Measurements from ENCODE around the gene ITPRIP. TPM values are rescaled to one million over a fixed set of nuclear protein-coding genes. Genes with fewer than 3 reads are reported as not detected.

ITPRIP gene
- total and polyA plus RNA-seq, 2 of the 8 experiments (the other 6 are each of a cell fraction or from before 2014, with no cell fraction given) = 15.3 to 16.9 TPM

DNA sequence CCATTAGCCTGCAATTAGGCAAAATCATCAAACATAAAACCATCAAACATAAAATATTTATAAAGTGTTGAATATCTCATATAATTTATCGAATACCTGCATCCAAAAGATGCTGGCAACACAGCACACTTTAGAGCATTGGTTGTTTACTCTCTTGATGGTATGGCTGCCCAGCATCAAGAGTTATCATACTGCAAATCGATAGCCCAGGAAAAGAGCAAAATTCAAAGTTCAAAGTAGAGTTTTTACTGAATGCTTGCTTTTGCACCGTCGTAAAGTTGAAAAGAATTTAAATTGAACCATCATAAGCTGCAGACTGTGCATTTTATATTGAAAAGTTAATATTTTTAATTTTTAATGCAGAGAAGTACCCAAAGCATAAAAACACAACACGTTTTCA is 73.5 kb downstream of the ITPRIP start:
- FAIRE-seq (no peak), DNase-seq (ENCODE audit: low read depth in 1 of 2, low spot score in 2 of 2) (no peak)
- Histone ChIP-seq H3K27me3 (replicated peaks in 1 of 4; ENCODE audit: control insufficient read depth in 3 of 4, extremely low read depth in 1 of 4, insufficient read depth in 3 of 4, low read length in 3 of 4) (no peaks in the 10 kb centered on the region), H3K4me2 (ENCODE audit: insufficient read depth in 1 of 2, low read depth in 2 of 2, low read length in 2 of 2) (no peak overlapping the region), H3K4ac (replicated peaks; ENCODE audit: insufficient read length, low read depth, low read length) (no peak overlapping the region), H3K4me3 (ENCODE audit: extremely low read depth in 1 of 4, insufficient read depth in 2 of 4, low read depth in 3 of 4, low read length in 4 of 4) (no peak overlapping the region), H2BK120ac (replicated peaks; ENCODE audit: low read depth, low read length) (no peak overlapping the region), H3K79me2 (ENCODE audit: control insufficient read depth in 1 of 2, insufficient read depth in 2 of 2, low read length in 2 of 2) (peaks cover 0 to 48% of the 10 kb centered on the region in 2 experiments; a peak in 3 of 4 replicates), H2BK12ac (ENCODE audit: low read depth, low read length) (no peak overlapping the region), H3K4me1 (replicated peaks in 1 of 4; ENCODE audit: control insufficient read depth in 3 of 4, insufficient read depth in 4 of 4, low read length in 3 of 4) (peaks cover 0 to 4% (median 2%) of the 10 kb centered on the region in 4 experiments; a peak in 2 of 7 replicates), H3K36me3 (ENCODE audit: control insufficient read depth in 2 of 4, insufficient read depth in 4 of 4, low read length in 3 of 4) (peaks cover 0 to 43% (median 3%) of the 10 kb centered on the region in 4 experiments; a peak in 5 of 8 replicates), H3K23me2 (ENCODE audit: low read depth, low read length) (no peaks in the 10 kb centered on the region), H3K18ac (ENCODE audit: extremely low read depth, low read length) (no peak overlapping the region), H3K14ac (ENCODE audit: insufficient read length) (no peak overlapping the region), H2BK20ac (ENCODE audit: low read length) (no peak overlapping the region), H2BK15ac (ENCODE audit: low read length) (no peak overlapping the region), H2AFZ (ENCODE audit: low read length) (no peak overlapping the region), H3K9ac (replicated peaks in 1 of 4; ENCODE audit: extremely low read depth in 1 of 4, low read depth in 3 of 4, low read length in 3 of 4) (no peak overlapping the region), H4K20me1 (replicated peaks in 1 of 2; ENCODE audit: control insufficient read depth in 1 of 2, insufficient read depth in 2 of 2, low read length in 2 of 2) (peaks cover 2% of the 10 kb centered on the region in 2 experiments), H3K9me3 (ENCODE audit: insufficient read depth in 2 of 2, low read depth in 1 of 2, low read length in 1 of 2) (no peaks in the 10 kb centered on the region), H3K27ac (ENCODE audit: low read depth, low read length) (no peak overlapping the region), H2BK5ac (ENCODE audit: low read depth, low read length) (no peak overlapping the region), H3K79me1 (ENCODE audit: low read depth, low read length) (peaks cover 2% of the 10 kb centered on the region; the same call in 1 of the 2 replicates), H3K23ac (ENCODE audit: insufficient read length) (no peak overlapping the region), H4K91ac (replicated peaks; ENCODE audit: insufficient read length, low read length) (no peak overlapping the region), H4K8ac (ENCODE audit: extremely low read depth, insufficient read depth, low read length) (no peak overlapping the region), H4K5ac (ENCODE audit: insufficient read length, low read depth, low read length) (no peak overlapping the region), H2AK5ac (ENCODE audit: low read depth, low read length) (no peak overlapping the region), H3K56ac (replicated peaks; ENCODE audit: insufficient read length, low read depth, low read length) (no peak overlapping the region)
- CTCF ChIA-PET (ENCODE audit: partially characterized antibody) = no interaction called here
- 94% methylated on average over 5 of the region's 5 CpGs; no CpG with 5 or more reads in 1 of the 2 experiments for whole genome bisulfite sequencing, 2 experiments (ENCODE audit: extremely low coverage in 1 of 2, insufficient coverage in 1 of 2, insufficient read length in 1 of 2, insufficient replicate concordance in 2 of 2, low coverage in 1 of 2, low lambda C conversion rate in 2 of 2, missing lambda C conversion rate in 1 of 2)
- POLR2A ChIA-PET (ENCODE audit: partially characterized antibody) = no interaction called here
- TF ChIP-seq, protein P1, sequence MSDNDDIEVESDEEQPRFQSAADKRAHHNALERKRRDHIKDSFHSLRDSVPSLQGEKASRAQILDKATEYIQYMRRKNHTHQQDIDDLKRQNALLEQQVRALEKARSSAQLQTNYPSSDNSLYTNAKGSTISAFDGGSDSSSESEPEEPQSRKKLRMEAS (IDR thresholded peaks at IDR 0.05) = no peak
- TF ChIP-seq, protein P2, sequence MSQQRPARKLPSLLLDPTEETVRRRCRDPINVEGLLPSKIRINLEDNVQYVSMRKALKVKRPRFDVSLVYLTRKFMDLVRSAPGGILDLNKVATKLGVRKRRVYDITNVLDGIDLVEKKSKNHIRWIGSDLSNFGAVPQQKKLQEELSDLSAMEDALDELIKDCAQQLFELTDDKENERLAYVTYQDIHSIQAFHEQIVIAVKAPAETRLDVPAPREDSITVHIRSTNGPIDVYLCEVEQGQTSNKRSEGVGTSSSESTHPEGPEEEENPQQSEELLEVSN (IDR thresholded peaks at IDR 0.05) = no peak
- TF ChIP-seq SP4 (IDR thresholded peaks at IDR 0.05; ENCODE audit: low read length) (no peak), GABPA (IDR thresholded peaks at IDR 0.05; ENCODE audit: borderline replicate concordance, insufficient read depth, low read length) (no peak), CREB1 (IDR thresholded peaks at IDR 0.05) (no peak), SAP30 (IDR thresholded peaks at IDR 0.05; ENCODE audit: insufficient read depth, insufficient replicate concordance, low read length) (no peak), PHF8 (conservative IDR thresholded peaks at IDR 0.05; ENCODE audit: low read depth, low read length) (no peak), EGR1 (IDR thresholded peaks at IDR 0.05; ENCODE audit: borderline replicate concordance, low read depth, low read length) (no peak), POLR2AphosphoS5 (IDR thresholded peaks at IDR 0.05; ENCODE audit: low read depth, low read length) (no peak), TBP (IDR thresholded peaks at IDR 0.05; ENCODE audit: low read depth, low read length) (no peak), SUZ12 (IDR thresholded peaks at IDR 0.05; ENCODE audit: low read length) (no peak), SRF (IDR thresholded peaks at IDR 0.05; ENCODE audit: low read depth, low read length) (no peak)
- TF ChIP-seq, protein P3, sequence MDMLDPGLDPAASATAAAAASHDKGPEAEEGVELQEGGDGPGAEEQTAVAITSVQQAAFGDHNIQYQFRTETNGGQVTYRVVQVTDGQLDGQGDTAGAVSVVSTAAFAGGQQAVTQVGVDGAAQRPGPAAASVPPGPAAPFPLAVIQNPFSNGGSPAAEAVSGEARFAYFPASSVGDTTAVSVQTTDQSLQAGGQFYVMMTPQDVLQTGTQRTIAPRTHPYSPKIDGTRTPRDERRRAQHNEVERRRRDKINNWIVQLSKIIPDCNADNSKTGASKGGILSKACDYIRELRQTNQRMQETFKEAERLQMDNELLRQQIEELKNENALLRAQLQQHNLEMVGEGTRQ (IDR thresholded peaks at IDR 0.05; ENCODE audit: low read length) = no peak

Data from H1 (cell line).